ENCODE measurements around the gene KLHL22. TPM values are rescaled to one million over a fixed set of nuclear protein-coding genes. Genes with fewer than 3 reads are reported as not detected.

The KLHL22 gene
- total RNA-seq, 1 experiment from 2014 or later: 26.5 TPM

DNA sequence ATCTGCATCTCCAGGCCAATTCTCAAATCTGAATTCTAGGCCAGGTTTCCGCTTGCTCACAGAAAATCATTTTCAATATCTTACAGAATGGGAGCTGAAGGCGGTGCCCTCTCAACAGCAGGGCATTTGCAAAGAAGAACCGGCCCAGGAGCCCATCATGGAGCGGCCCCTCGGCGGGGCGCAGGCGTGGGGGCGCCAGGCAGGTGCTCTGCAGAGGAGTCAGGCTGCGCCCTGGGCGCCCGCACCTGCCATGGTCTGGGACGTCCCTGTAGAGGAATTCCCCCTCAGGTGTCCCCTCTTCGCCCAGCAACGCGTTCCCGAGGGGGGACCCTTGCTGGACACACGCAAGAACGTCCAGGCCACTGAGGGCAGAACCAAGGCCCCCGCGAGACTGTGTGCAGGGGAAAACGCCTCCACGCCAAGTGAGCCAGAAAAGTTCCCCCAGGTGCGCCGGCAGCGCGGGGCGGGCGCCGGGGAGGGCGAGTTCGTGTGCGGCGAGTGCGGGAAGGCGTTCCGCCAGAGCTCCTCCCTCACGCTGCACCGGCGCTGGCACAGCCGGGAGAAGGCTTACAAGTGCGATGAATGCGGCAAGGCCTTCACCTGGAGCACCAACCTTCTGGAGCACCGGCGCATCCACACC, 90.2 kb downstream of the KLHL22 start:
- Mint-ChIP-seq H3K4me3 (ENCODE audit: low read depth, unreplicated experiment) (no peak overlapping the region), H3K27me3 (ENCODE audit: unreplicated experiment) (no peaks in the 10 kb centered on the region), H3K36me3 (ENCODE audit: insufficient read depth, unreplicated experiment) (peaks cover 3% of the 10 kb centered on the region), H3K4me1 (ENCODE audit: low read depth, unreplicated experiment) (no peaks in the 10 kb centered on the region), H3K9me3 (ENCODE audit: low read depth, unreplicated experiment) (no peaks in the 10 kb centered on the region), H3K27ac (ENCODE audit: unreplicated experiment) (no peak overlapping the region)
- no peak for DNase-seq
- intact Hi-C loops (cut with micrococcal nuclease; ENCODE audit: unreplicated experiment): no loop called here
- TF ChIP-seq, protein P1, sequence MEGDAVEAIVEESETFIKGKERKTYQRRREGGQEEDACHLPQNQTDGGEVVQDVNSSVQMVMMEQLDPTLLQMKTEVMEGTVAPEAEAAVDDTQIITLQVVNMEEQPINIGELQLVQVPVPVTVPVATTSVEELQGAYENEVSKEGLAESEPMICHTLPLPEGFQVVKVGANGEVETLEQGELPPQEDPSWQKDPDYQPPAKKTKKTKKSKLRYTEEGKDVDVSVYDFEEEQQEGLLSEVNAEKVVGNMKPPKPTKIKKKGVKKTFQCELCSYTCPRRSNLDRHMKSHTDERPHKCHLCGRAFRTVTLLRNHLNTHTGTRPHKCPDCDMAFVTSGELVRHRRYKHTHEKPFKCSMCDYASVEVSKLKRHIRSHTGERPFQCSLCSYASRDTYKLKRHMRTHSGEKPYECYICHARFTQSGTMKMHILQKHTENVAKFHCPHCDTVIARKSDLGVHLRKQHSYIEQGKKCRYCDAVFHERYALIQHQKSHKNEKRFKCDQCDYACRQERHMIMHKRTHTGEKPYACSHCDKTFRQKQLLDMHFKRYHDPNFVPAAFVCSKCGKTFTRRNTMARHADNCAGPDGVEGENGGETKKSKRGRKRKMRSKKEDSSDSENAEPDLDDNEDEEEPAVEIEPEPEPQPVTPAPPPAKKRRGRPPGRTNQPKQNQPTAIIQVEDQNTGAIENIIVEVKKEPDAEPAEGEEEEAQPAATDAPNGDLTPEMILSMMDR (IDR thresholded peaks at IDR 0.05; ENCODE audit: unreplicated experiment): no peak
- CTCF ChIA-PET: interaction anchor here (0.5 kb wide), 1 partner anchor 13 kb away, joined by 4 read pairs; no protein-coding TSS in a partner anchor
- no TSS peak for BruUV-seq (replicated peaks)

DNA sequence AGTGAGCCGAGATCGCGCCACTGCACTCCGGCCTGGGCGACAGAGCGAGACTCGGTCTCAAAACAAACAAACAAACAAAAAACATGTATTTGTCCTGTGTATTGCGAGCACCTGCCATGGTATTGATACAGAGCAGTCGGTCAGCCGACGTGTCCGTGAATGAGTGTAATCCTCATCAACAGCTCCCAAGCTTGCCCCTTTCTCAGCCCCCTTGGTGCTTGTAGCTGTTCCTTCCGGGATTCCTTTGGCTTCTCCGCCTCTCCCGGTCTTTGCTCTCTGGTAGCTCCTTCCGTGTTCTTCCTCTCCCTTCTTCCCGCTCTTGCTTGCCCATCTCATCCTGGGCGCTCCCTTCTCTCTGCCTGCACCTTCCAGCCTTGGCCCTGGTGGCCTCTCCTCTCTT, 90.7 kb downstream of the KLHL22 start:
- BruUV-seq (replicated peaks): no TSS peak
- Mint-ChIP-seq H3K4me3 (ENCODE audit: low read depth, unreplicated experiment) (no peak overlapping the region), H3K36me3 (ENCODE audit: insufficient read depth, unreplicated experiment) (no peaks in the 10 kb centered on the region), H3K27ac (ENCODE audit: unreplicated experiment) (no peak overlapping the region), H3K27me3 (ENCODE audit: unreplicated experiment) (no peaks in the 10 kb centered on the region), H3K9me3 (ENCODE audit: low read depth, unreplicated experiment) (no peaks in the 10 kb centered on the region), H3K4me1 (ENCODE audit: low read depth, unreplicated experiment) (no peaks in the 10 kb centered on the region)
- no peak for DNase-seq
- TF ChIP-seq, protein P1 (IDR thresholded peaks at IDR 0.05; ENCODE audit: unreplicated experiment): no peak
- CTCF ChIA-PET: no interaction called here
- intact Hi-C loops (cut with micrococcal nuclease; ENCODE audit: unreplicated experiment): no loop called here

DNA sequence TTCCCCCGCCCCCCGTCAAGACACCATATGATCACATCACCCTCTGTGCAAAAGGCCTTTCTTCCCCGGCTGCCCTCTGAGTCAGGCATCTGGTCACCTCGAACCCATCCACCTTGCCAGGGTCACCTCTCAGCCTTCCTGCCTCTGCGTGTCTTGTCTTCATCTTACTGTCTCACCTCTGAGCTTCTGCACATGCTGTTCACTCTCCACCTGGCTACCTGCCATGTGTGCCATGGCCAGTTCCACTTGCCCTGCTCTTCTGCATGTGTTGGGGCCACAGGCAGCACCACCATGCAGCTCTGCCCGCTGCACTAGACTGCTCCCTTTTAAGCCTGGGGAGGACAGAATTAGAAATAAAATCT, 91.8 kb downstream of the KLHL22 start:
- no peaks in the 10 kb centered on the region for H3K36me3 Mint-ChIP-seq (ENCODE audit: insufficient read depth, unreplicated experiment)
- intact Hi-C loops (cut with micrococcal nuclease; ENCODE audit: unreplicated experiment): no loop called here
- TF ChIP-seq, protein P1 (IDR thresholded peaks at IDR 0.05; ENCODE audit: unreplicated experiment): no peak
- no peak for DNase-seq
- H3K4me3 Mint-ChIP-seq (ENCODE audit: low read depth, unreplicated experiment): no peak overlapping the region
- no peaks in the 10 kb centered on the region for H3K4me1 Mint-ChIP-seq (ENCODE audit: low read depth, unreplicated experiment)
- BruUV-seq (replicated peaks): no TSS peak
- H3K27ac Mint-ChIP-seq (ENCODE audit: unreplicated experiment): no peak overlapping the region
- CTCF ChIA-PET: no interaction called here
- H3K9me3 Mint-ChIP-seq (ENCODE audit: low read depth, unreplicated experiment): no peaks in the 10 kb centered on the region
- H3K27me3 Mint-ChIP-seq (ENCODE audit: unreplicated experiment): no peaks in the 10 kb centered on the region

DNA sequence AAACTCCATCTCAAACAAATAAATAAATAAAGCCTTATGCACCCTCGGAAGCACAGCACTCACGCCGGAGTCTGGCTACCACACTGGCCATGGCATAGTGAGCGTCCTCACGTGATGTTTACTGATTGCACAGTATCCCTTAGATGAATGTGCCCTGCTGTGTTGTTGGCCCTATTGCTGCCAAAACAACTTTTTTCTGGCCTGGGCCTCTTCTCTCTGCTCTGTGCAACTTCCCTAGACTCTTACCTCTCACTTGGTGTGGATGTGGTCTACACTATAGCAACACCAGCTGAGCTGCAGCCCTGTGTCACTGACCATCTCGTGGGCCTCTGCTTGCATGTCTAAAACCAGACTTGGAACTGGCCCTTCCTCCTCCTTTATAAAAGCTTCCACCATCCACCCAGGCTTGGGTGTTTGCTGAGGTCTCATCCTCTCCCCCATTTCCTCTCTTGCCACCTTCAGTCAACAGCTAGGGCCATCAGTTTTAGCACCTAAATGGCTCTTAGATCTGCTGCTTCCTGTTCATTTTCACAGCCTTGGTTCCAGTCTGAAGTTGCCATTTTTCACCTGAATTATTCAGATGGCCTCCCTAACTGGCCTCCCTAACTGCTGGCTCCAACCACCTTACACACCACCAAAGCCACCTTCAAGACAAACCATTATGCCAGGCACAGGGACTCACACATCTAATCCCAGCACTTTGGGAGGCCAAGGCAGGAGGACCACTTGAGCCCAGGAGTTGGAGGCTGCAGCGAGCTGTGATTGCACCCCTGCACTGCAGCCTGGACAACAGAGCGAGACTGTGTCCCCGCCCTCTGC, 92.4 kb downstream of the KLHL22 start:
- Mint-ChIP-seq H3K9me3 (ENCODE audit: low read depth, unreplicated experiment) (no peaks in the 10 kb centered on the region), H3K4me3 (ENCODE audit: low read depth, unreplicated experiment) (no peak overlapping the region), H3K27ac (ENCODE audit: unreplicated experiment) (no peak overlapping the region), H3K4me1 (ENCODE audit: low read depth, unreplicated experiment) (no peaks in the 10 kb centered on the region), H3K27me3 (ENCODE audit: unreplicated experiment) (no peaks in the 10 kb centered on the region), H3K36me3 (ENCODE audit: insufficient read depth, unreplicated experiment) (no peaks in the 10 kb centered on the region)
- intact Hi-C loops (cut with micrococcal nuclease; ENCODE audit: unreplicated experiment): no loop called here
- TF ChIP-seq, protein P1 (IDR thresholded peaks at IDR 0.05; ENCODE audit: unreplicated experiment): no peak
- CTCF ChIA-PET: interaction anchor here (0.6 kb wide), 1 partner anchor 359 kb away, joined by 4 read pairs; no protein-coding TSS in a partner anchor
- no TSS peak for BruUV-seq (replicated peaks)
- DNase-seq: no peak
